ENCODE results near the gene BAAT.

GRCh38 chr9:101383361-101383760 lies 1.4 kb downstream of the BAAT start:
- no peak for TF ChIP-seq CTCF (optimal IDR thresholded peaks at IDR 0.05 in 1 of 3, IDR thresholded peaks at IDR 0.05 in 1 of 3, conservative IDR thresholded peaks at IDR 0.05 in 1 of 3; ENCODE audit: extremely low read depth in 1 of 3, insufficient read depth in 2 of 3, low read length in 3 of 3)
- no peak for TF ChIP-seq EZH2 (IDR thresholded peaks at IDR 0.05; ENCODE audit: low read length)

All from keratinocyte (primary cell).